ENCODE results near the gene DLST. TPM values are rescaled to one million over a fixed set of nuclear protein-coding genes. Genes with fewer than 3 reads are reported as not detected.

The DLST gene
- total and polyA plus RNA-seq, 8 donors: 25.1 to 125 (median 76.1) TPM

DNA sequence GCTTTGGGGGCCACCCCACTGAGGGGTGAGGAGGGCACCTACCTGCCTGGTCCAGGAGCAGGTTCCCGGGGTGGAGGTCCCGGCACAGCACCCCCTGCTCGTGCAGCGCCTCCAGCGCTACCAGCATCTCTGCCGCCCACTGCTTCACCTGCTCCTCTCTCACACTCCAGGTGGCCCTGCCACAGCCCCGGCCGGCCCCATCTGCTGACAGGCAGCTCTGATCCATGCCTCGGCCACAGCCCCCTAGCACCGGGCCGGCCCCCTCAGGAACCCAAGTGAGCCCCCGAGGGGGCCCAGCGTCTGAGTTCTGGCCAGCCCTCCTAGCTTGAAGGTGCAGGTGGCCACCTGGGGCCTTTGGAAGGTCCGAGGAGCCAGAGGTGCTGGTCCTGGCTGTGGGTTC, 27.8 kb downstream of the DLST start:
- H3K36me3 ChIP-seq: peaks cover 0 to 25% (median 9%) of the 10 kb centered on the region in 4 donors
- no peaks in the 10 kb centered on the region for H3K9me3 ChIP-seq
- no peak overlapping the region for H3K4me3 ChIP-seq
- H3K4me1 ChIP-seq: peaks cover 4 to 37% (median 24%) of the 10 kb centered on the region in 4 donors
- intact Hi-C loops (cut with DNase I; ENCODE audit: low total_unique reads): loop anchor here (5.0 kb wide), 1 partner anchor 47 kb away; no protein-coding TSS in a partner anchor
- H3K27me3 ChIP-seq: no peaks in the 10 kb centered on the region
- no peak overlapping the region for H3K27ac ChIP-seq
- no peak for DNase-seq
- 79 to 93% (median 91%) methylated on average over 9 to 14 of the region's 14 CpGs for WGBS, 5 donors
- TF ChIP-seq POLR2A (IDR thresholded peaks at IDR 0.05) (no peak), POLR2AphosphoS5 (IDR thresholded peaks at IDR 0.05) (no peak), EP300 (IDR thresholded peaks at IDR 0.05) (no peak)
- TF ChIP-seq, protein P1, sequence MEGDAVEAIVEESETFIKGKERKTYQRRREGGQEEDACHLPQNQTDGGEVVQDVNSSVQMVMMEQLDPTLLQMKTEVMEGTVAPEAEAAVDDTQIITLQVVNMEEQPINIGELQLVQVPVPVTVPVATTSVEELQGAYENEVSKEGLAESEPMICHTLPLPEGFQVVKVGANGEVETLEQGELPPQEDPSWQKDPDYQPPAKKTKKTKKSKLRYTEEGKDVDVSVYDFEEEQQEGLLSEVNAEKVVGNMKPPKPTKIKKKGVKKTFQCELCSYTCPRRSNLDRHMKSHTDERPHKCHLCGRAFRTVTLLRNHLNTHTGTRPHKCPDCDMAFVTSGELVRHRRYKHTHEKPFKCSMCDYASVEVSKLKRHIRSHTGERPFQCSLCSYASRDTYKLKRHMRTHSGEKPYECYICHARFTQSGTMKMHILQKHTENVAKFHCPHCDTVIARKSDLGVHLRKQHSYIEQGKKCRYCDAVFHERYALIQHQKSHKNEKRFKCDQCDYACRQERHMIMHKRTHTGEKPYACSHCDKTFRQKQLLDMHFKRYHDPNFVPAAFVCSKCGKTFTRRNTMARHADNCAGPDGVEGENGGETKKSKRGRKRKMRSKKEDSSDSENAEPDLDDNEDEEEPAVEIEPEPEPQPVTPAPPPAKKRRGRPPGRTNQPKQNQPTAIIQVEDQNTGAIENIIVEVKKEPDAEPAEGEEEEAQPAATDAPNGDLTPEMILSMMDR (IDR thresholded peaks at IDR 0.05): no peak

DNA sequence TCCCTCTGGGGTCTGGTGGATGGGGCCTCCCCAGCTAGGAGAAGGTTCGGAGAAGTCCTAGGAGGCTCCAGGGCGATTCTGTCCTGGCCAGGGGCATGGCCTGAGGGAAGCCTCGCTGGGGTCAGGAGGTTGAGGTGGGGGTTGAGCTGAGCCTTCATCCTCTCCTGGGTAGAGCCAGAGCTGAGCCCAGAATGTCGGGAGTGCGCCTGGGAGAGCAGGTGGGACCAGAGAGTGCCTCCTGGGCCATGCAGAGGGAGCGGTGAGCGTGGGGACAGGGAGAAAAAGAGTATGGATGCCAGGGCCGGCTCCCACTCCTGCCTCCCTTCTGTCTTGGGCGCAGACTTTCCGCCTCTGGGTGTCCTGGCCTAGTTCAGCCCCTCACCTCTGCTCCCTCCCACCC, 28.2 kb downstream of the DLST start:
- peaks cover 4 to 36% (median 24%) of the 10 kb centered on the region in 4 donors for H3K4me1 ChIP-seq
- no peak for DNase-seq
- no peak for TF ChIP-seq POLR2A (IDR thresholded peaks at IDR 0.05)
- TF ChIP-seq EP300 (IDR thresholded peaks at IDR 0.05): no peak
- TF ChIP-seq, protein P1 (IDR thresholded peaks at IDR 0.05): no peak
- no peak for TF ChIP-seq POLR2AphosphoS5 (IDR thresholded peaks at IDR 0.05)
- H3K4me3 ChIP-seq: no peak overlapping the region
- no peaks in the 10 kb centered on the region for H3K27me3 ChIP-seq
- intact Hi-C loops (cut with DNase I; ENCODE audit: low total_unique reads): loop anchor here (5.0 to 10.0 kb wide), 2 partner anchors 48 to 175 kb away; no protein-coding TSS in a partner anchor
- WGBS, 5 donors: 86 to 92% (median 90%) methylated on average over 10 of the region's 10 CpGs
- H3K27ac ChIP-seq: no peak overlapping the region
- H3K9me3 ChIP-seq: no peaks in the 10 kb centered on the region
- H3K36me3 ChIP-seq: peaks cover 0 to 21% (median 5%) of the 10 kb centered on the region in 4 donors

DNA sequence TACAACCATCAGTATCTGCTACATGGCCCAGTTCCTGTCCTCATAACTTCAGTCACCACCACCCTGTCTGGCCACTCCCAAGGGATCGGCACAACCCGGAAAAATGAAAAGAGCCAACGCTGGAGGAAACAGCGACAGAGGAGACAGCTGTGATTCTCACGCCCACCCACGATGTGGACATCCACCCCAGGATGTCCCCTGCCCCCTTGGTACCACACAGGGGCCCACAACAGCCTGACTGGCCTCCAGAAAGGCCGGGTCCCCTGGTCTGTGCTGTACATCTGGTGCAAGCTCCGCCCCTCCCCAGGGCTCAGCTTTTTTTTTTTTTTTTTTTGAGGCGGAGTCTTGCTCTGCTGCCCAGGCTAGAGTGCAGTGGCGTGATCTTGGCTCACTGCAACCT, 28.8 kb downstream of the DLST start:
- H3K27ac ChIP-seq: no peak overlapping the region
- no peaks in the 10 kb centered on the region for H3K27me3 ChIP-seq
- peaks cover 4 to 30% (median 20%) of the 10 kb centered on the region in 4 donors for H3K4me1 ChIP-seq
- H3K4me3 ChIP-seq: no peak overlapping the region
- 39 to 70% (median 65%) methylated on average over 10 of the region's 10 CpGs for WGBS, 5 donors
- no peaks in the 10 kb centered on the region for H3K9me3 ChIP-seq
- TF ChIP-seq POLR2AphosphoS5 (IDR thresholded peaks at IDR 0.05): no peak
- no peak for TF ChIP-seq EP300 (IDR thresholded peaks at IDR 0.05)
- TF ChIP-seq POLR2A (IDR thresholded peaks at IDR 0.05): no peak
- TF ChIP-seq, protein P1 (IDR thresholded peaks at IDR 0.05): no peak
- intact Hi-C loops (cut with DNase I; ENCODE audit: low total_unique reads): loop anchor here (10.0 kb wide), 1 partner anchor 174 kb away; no protein-coding TSS in a partner anchor
- no peak for DNase-seq
- H3K36me3 ChIP-seq: peaks cover 0 to 14% (median 3%) of the 10 kb centered on the region in 4 donors

DNA sequence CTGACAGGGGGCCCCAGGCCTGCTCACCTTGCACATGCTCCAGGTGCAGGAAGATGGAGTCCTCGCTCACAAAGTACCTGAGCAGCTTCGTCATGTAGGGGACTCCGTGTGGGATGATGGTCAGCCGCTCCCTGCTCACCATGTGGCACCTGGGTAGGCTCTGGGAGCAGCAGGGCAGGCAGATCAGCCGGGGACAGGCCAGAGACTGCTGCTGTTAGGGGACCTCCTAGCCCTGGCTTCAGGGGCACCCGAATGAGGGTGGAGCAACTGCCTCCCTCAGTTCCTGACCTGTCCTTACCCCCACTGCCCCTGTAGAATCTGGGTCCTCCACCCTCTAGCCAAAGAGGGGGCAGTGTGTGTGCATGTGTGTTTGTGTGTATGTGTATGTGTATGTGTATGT, 29.5 kb downstream of the DLST start:
- H3K36me3 ChIP-seq: peaks cover 0 to 8% (median 3%) of the 10 kb centered on the region in 4 donors
- TF ChIP-seq, protein P1 (IDR thresholded peaks at IDR 0.05): no peak
- TF ChIP-seq EP300 (IDR thresholded peaks at IDR 0.05) (no peak), POLR2A (IDR thresholded peaks at IDR 0.05) (no peak), POLR2AphosphoS5 (IDR thresholded peaks at IDR 0.05) (no peak)
- no peak overlapping the region for H3K27ac ChIP-seq
- no peak overlapping the region for H3K4me3 ChIP-seq
- no peak for DNase-seq
- H3K27me3 ChIP-seq: no peaks in the 10 kb centered on the region
- intact Hi-C loops (cut with DNase I; ENCODE audit: low total_unique reads): loop anchor here (10.0 kb wide), 1 partner anchor 174 kb away; no protein-coding TSS in a partner anchor
- peaks cover 0 to 23% (median 14%) of the 10 kb centered on the region in 4 donors for H3K4me1 ChIP-seq
- no peaks in the 10 kb centered on the region for H3K9me3 ChIP-seq
- WGBS, 5 donors: 88 to 100% (median 92%) methylated on average over 1 to 6 of the region's 6 CpGs; no CpG with 5 or more reads in 1 of the 5 donors

Data from stomach (tissue), 9 donors.